BLaER1 treated with 17β-estradiol and CSF1 and Interleukin-3, amounts not matched to agents 10 nM and 100 nM (cell line): Measurements from ENCODE around the gene TRMT11.
"Not testable (repeated sequence)": the region's sequence is repeated elsewhere in the genome, so short reads cannot be mapped to it uniquely, and the experiment has no call there.

Source experiments
- H3K27ac ChIP-seq, 11 experiments: shearing (Covaris generic); formaldehyde crosslinking; 2 replicates each; pipeline ENCODE4 v1.8.1; 2022
- H3K27me3 ChIP-seq, 11 experiments: shearing (Covaris generic); formaldehyde crosslinking; 2 replicates each; pipeline ENCODE4 v1.8.1; 2022
- H3K36me3 ChIP-seq, 11 experiments: shearing (Covaris generic); formaldehyde crosslinking; 2 replicates each; pipeline ENCODE4 v1.8.1; 2022
- H3K4me1 ChIP-seq, 10 experiments: shearing (Covaris generic); formaldehyde crosslinking; 2 replicates each; pipeline ENCODE4 v1.8.1; 2022
- H3K4me2 ChIP-seq, 11 experiments: shearing (Covaris generic); formaldehyde crosslinking; 2 replicates each; pipeline ENCODE4 v1.8.1; 2022
- H3K4me3 ChIP-seq, 10 experiments: shearing (Covaris generic); formaldehyde crosslinking; 2 replicates each; pipeline ENCODE4 v1.8.1; 2022
- H3K9ac ChIP-seq, 11 experiments: shearing (Covaris generic); formaldehyde crosslinking; 2 replicates each; pipeline ENCODE4 v1.8.1; 2022
- H3K9me3 ChIP-seq, 11 experiments: shearing (Covaris generic); formaldehyde crosslinking; replicated peaks in 1 of 11; 2 replicates each; pipeline ENCODE4 v1.8.1; 2022
- H4K20me1 ChIP-seq, 11 experiments: shearing (Covaris generic); formaldehyde crosslinking; 2 replicates each; pipeline ENCODE4 v1.8.1; 2022
- Cebpa-rat ChIP-seq, 11 experiments: shearing (Covaris generic); IDR thresholded peaks; 2 replicates each; pipeline ENCODE4 v1.8.1; 2022

TRMT11 gene

GRCh38 chr6:126020305-126021050 is 34.1 kb downstream of the TRMT11 start:
- no peak for TF ChIP-seq Cebpa-rat (IDR thresholded peaks at IDR 0.05)
- Histone ChIP-seq H4K20me1 (no peaks in the 10 kb centered on the region; a peak in 1 of 22 replicates), H3K36me3 (peaks cover 27 to 89% (median 51%) of the 10 kb centered on the region in 11 experiments), H3K4me1 (no peaks in the 10 kb centered on the region; a peak in 1 of 20 replicates), H3K9ac (no peak overlapping the region), H3K9me3 (no peaks in the 10 kb centered on the region), H3K27me3 (no peaks in the 10 kb centered on the region), H3K4me3 (no peak overlapping the region), H3K27ac (no peak overlapping the region), H3K4me2 (no peak overlapping the region)

- not testable (repeated sequence) for H3K9me3 ChIP-seq, H3K4me1 ChIP-seq, H3K27ac ChIP-seq, H3K4me3 ChIP-seq, H3K27me3 ChIP-seq, H4K20me1 ChIP-seq, H3K9ac ChIP-seq, H3K4me2 ChIP-seq
- H3K36me3 ChIP-seq = peaks cover 20 to 88% (median 55%) of the 10 kb centered on the region in 11 experiments
Measured at GRCh38 chr6:126023474-126023873, 37.1 kb downstream of the TRMT11 start.

- Histone ChIP-seq H3K4me3 (no peak overlapping the region), H3K27ac (no peak overlapping the region), H3K36me3 (peaks cover 15 to 66% (median 40%) of the 10 kb centered on the region in 11 experiments), H3K4me2 (no peak overlapping the region), H3K4me1 (peaks cover 0 to 8% (median 0%) of the 10 kb centered on the region in 10 experiments; a peak in 2 of 20 replicates), H3K9ac (no peak overlapping the region), H3K27me3 (no peaks in the 10 kb centered on the region), H3K9me3 (no peaks in the 10 kb centered on the region), H4K20me1 (no peaks in the 10 kb centered on the region)
- no peak for TF ChIP-seq Cebpa-rat (IDR thresholded peaks at IDR 0.05)
Measured at GRCh38 chr6:126026001-126026400, 39.7 kb downstream of the TRMT11 start.

- no peak overlapping the region for H3K9ac ChIP-seq
- no peak overlapping the region for H3K4me2 ChIP-seq
- peaks cover 0 to 8% (median 0%) of the 10 kb centered on the region in 10 experiments; a peak in 2 of 20 replicates for H3K4me1 ChIP-seq
- no peak for TF ChIP-seq Cebpa-rat (IDR thresholded peaks at IDR 0.05)
- no peak overlapping the region for H3K27ac ChIP-seq
- H3K9me3 ChIP-seq = no peaks in the 10 kb centered on the region
- H4K20me1 ChIP-seq = no peaks in the 10 kb centered on the region
- no peak overlapping the region for H3K4me3 ChIP-seq
- peaks cover 3 to 62% (median 24%) of the 10 kb centered on the region in 11 experiments; a peak in 20 of 22 replicates for H3K36me3 ChIP-seq
- no peaks in the 10 kb centered on the region for H3K27me3 ChIP-seq
Measured at GRCh38 chr6:126027601-126028000, 41.3 kb downstream of the TRMT11 start.

GRCh38 chr6:126030045-126030444 is 43.7 kb downstream of the TRMT11 start:
- Histone ChIP-seq H3K9ac (no peak overlapping the region), H3K36me3 (peaks cover 0 to 39% (median 12%) of the 10 kb centered on the region in 11 experiments; a peak in 17 of 22 replicates), H3K4me3 (no peak overlapping the region), H3K27ac (no peak overlapping the region), H4K20me1 (no peaks in the 10 kb centered on the region), H3K4me1 (peaks cover 0 to 10% (median 0%) of the 10 kb centered on the region in 10 experiments; a peak in 4 of 20 replicates), H3K9me3 (no peaks in the 10 kb centered on the region), H3K4me2 (no peak overlapping the region), H3K27me3 (no peaks in the 10 kb centered on the region)
- no peak for TF ChIP-seq Cebpa-rat (IDR thresholded peaks at IDR 0.05)

GRCh38 chr6:126033696-126034095 is 47.4 kb downstream of the TRMT11 start:
- Histone ChIP-seq H3K36me3 (peaks cover 0 to 44% (median 7%) of the 10 kb centered on the region in 11 experiments; a peak in 7 of 22 replicates), H3K9ac (no peak overlapping the region), H3K4me2 (0 out of 22 replicates have a peak overlapping the region, but pooled peaks of 1 of the 11 experiments have one; percentile 8), H4K20me1 (no peaks in the 10 kb centered on the region), H3K4me1 (peaks cover 0 to 5% (median 0%) of the 10 kb centered on the region in 10 experiments; a peak in 2 of 20 replicates), H3K27me3 (no peaks in the 10 kb centered on the region), H3K27ac (no peak overlapping the region), H3K9me3 (no peaks in the 10 kb centered on the region), H3K4me3 (no peak overlapping the region)
- no peak for TF ChIP-seq Cebpa-rat (IDR thresholded peaks at IDR 0.05)

- Histone ChIP-seq H3K4me3 (no peak overlapping the region), H3K27ac (no peak overlapping the region), H3K9ac (no peak overlapping the region), H3K27me3 (no peaks in the 10 kb centered on the region), H3K9me3 (no peaks in the 10 kb centered on the region), H3K36me3 (peaks cover 0 to 50% (median 11%) of the 10 kb centered on the region in 11 experiments; a peak in 9 of 22 replicates), H4K20me1 (no peaks in the 10 kb centered on the region), H3K4me2 (no peak overlapping the region), H3K4me1 (peaks cover 0 to 11% (median 2%) of the 10 kb centered on the region in 10 experiments; a peak in 9 of 20 replicates)
- TF ChIP-seq Cebpa-rat (IDR thresholded peaks at IDR 0.05) = no peak
Measured at GRCh38 chr6:126034656-126035055, 48.3 kb downstream of the TRMT11 start.

GRCh38 chr6:126035764-126036163 is 49.4 kb downstream of the TRMT11 start:
- Histone ChIP-seq H3K27me3 (no peaks in the 10 kb centered on the region), H3K27ac (no peak overlapping the region), H3K9me3 (no peaks in the 10 kb centered on the region), H3K36me3 (peaks cover 0 to 51% (median 12%) of the 10 kb centered on the region in 11 experiments; a peak in 9 of 22 replicates), H3K4me2 (no peak overlapping the region), H4K20me1 (no peaks in the 10 kb centered on the region), H3K4me3 (no peak overlapping the region), H3K4me1 (peaks cover 0 to 22% (median 11%) of the 10 kb centered on the region in 10 experiments; a peak in 14 of 20 replicates), H3K9ac (no peak overlapping the region)
- no peak for TF ChIP-seq Cebpa-rat (IDR thresholded peaks at IDR 0.05)

GRCh38 chr6:126038234-126038633 is 51.9 kb downstream of the TRMT11 start:
- peaks cover 0 to 38% (median 21%) of the 10 kb centered on the region in 10 experiments; a peak in 14 of 20 replicates for H3K4me1 ChIP-seq
- H3K36me3 ChIP-seq = peaks cover 0 to 49% (median 15%) of the 10 kb centered on the region in 11 experiments; a peak in 14 of 22 replicates
- no peaks in the 10 kb centered on the region for H3K27me3 ChIP-seq
- no peak overlapping the region for H3K27ac ChIP-seq
- no peak for TF ChIP-seq Cebpa-rat (IDR thresholded peaks at IDR 0.05)
- peaks cover 0 to 5% (median 0%) of the 10 kb centered on the region in 11 experiments; a peak in 1 of 22 replicates for H3K9me3 ChIP-seq
- no peak overlapping the region for H3K9ac ChIP-seq
- no peaks in the 10 kb centered on the region for H4K20me1 ChIP-seq
- no peak overlapping the region for H3K4me3 ChIP-seq
- H3K4me2 ChIP-seq = no peak overlapping the region
